GM19193 (cell line): ENCODE measurements around the gene VPS11.

ENCODE experiments used
- POLR2A ChIP-seq: IDR thresholded peaks from 4 replicates; pipeline ENCODE4 v1.6.1; 2011; ENCODE audit not compliant: insufficient read depth, insufficient read length; ENCODE audit errors: extremely low read depth

VPS11 gene

DNA sequence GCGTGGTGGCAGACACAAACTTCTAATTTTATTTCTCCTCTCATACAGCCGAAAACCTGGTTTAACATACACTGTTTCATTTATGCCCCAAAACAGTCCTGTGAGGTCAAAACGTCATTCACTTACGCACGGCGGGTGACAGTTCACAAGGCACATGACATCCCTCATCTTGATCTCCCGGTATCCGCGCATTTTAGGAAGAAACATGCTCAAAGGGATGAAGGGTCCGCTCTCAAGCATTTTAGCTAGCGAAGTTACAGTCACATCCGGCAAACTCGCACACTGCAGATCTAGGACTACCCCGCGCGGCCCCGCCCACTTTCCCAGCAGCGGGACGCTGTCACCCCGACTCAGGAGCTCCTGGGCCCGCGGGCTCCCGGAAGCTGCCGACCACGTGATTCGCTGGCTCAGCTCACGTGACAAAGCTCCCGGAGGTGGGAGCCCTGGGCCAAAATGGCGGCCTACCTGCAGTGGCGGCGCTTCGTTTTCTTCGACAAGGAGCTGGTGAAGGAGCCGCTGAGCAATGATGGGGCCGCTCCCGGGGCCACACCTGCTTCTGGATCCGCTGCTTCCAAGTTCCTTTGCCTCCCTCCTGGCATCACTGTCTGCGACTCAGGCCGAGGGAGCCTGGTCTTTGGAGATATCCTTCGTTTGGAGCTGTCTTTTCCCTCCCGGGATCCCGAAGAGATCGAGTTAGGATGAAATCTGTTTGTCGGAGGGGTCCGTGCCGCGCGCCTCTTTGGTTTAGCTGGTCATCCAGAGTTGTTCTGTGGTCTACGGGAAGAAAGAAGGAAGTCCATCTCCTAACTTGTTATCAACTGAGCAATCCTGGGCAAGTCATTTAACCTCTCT, at the start of gene VPS11:
Gene VPS11 (plus strand): TSS at position 448 of the 852 bp plus-strand sequence. CDS start 6 bp downstream, at position 454.
- TF ChIP-seq POLR2A, result peak; percentile 86

DNA sequence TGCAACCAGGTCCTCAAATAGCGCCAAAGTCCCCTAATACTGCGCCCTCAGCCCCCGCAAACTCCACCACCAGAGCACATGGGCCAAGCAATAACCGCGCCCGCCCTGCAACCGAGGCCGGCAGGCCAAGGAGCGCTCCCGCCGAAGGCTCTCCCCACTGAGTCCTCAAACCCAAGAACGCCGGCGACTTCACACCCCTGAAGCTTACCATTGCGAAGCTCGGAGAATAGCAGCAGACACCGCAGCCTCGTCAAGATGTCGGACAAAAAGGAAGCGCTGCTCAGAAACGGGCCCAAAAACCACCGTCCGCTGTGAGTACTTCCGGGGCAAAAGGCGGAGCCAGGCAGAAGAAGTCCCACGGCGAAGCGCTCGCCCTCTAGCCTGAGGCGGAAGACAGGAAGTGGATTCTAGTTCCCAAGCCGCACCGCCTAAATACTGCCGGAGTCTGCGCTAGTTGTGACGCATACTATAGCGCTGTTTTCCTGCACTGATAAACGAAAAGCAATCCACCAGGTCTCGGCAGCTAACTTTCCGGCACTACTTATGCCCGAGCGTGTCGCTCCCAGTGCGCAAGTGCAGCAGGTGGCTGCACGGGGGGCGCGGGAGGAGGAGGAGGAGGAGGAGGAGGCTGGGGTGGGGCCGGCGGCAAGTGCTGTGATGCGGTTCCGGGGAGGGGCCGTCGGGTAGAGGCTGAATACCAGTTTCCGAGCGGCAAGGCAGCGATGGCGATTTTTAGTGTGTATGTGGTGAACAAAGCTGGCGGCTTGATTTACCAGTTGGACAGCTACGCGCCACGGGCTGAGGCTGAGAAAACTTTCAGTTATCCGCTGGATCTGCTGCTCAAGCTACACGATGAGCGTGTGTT, 49.3 kb upstream of the VPS11 start, which contains the start of the genes RPS25 and TRAPPC4:
Gene RPS25 (minus strand): TSS at position 270 of the 865 bp plus-strand sequence. CDS start 59 bp downstream, at position 211.
Gene TRAPPC4 (plus strand): TSS at position 693 of the 865 bp plus-strand sequence. CDS start 30 bp downstream, at position 723.
- peak; percentile 94 for TF ChIP-seq POLR2A

DNA sequence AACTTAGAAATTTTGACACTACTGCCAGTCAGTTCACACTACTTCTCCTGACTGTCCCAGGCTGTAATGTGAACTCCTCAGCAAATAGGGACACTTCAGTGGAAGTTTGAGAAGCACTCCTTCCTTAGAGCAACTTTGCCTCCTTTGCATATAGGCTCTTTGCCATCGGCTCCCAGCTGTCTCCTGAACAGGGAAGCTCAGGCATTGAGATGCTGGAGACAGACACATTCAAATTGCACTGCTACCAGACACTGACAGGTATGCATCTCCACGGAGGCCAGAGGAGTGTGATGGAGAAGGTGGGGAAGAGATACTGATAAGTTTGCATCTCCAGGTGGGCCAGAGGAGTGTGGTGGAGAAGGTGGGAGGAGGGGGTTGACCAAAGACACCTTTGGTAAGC, 47.6 kb upstream of the VPS11 start:
- no peak for TF ChIP-seq POLR2A

DNA sequence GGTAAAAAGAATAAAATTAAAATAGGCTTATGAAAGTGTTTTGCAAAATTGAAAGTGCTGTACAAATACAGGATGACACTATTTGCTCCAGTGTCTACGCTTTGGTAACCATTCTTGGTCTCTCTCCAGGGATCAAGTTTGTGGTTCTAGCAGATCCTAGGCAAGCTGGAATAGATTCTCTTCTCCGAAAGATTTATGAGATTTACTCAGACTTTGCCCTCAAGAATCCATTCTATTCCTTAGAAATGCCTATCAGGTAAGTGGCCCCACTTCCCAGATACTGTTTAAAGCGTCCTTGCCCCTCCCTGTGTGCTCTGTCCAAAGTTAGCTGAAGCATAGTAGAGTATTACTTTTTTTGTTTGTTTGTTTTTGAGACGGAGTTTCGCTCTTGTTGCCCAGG, 46.0 kb upstream of the VPS11 start:
- no peak for TF ChIP-seq POLR2A

DNA sequence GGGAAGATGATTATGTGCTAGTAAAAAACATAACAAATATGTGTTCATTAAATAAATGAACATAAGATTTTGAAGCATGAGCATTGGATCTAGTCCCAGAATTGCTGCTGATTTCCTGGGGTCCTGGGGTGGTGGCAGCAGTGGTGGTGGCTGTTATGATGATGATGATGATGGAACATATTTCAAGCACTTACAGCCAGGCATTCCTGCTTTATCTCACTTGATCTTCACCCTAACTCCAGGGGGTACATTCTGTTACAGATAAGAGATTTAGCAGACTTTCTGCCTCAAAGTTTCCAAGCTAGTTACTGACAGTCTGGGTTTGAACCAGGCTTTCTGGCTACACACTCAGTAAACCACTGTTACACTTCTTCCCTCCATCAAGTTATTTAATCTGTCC, 43.9 kb upstream of the VPS11 start:
- TF ChIP-seq POLR2A, result no peak

DNA sequence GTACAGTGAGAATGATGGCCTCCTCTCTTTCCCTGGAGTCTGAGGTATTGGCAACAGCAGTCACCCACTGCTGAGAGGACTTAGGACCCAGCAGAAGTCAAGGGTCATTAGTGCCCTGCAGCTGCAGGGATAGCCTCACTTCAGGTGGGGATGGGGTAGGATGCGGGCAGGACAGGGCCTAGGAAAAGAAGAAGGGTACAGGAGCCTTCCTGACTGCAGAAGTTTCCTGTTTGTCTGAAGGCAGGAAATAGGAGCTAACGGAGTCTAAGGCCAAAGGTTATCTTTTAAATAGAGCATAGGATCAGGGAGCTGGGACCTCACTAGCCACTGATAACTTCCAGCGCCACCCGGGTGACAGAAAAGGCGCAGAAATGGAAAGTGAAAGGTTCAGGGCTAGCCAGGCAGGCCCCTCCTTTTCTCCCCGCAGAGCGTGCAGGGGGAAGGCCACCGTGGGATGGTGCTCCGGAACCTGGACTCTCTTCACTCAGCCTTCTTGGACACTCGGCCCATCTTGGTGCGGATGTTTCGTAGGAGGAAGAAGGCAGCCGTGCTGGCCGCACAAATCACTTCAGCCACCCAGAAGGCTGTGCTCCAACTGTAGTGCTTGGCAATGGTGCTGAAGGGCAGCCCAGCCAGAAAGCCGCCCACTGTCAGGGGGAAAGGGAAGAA, 43.1 kb upstream of the VPS11 start:
- no peak for TF ChIP-seq POLR2A

DNA sequence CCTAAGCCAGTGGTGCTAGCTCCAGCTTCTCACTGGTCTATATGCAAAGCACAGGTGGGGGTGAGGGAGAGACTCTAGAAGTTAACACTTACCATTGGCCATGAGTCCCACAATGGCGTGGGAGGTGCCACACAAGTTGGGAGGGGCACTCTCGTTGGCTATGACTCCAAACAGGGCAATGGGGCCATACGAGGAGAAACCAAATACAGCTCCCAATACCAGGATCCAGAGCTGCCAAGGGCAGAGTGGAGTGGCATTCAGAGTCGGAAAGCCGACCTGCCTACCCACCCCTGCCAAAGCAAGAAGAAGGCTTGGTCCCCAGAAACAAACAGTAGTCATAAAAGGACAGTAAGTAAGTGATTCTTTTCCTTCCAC, 42.5 kb upstream of the VPS11 start:
- no peak for TF ChIP-seq POLR2A

DNA sequence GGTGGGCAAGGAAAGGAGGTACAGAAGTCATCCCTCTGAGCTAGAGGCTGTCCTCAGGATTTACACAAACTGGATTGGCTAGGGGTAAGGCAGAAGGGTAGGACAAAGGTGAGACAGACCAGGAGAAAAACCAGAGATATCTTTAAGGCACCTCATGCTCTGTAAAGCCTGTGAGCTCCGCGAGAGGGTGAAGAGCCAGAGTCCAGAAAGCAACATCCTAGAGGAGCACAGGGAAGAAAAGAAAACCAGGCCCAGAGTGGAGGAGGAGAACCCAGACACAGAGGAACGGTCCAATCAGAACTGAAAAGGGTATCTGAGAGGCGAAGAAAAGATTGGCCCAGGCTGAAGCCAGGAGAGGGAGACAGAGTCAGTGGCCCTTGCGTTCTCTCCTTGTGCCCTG, 42.1 kb upstream of the VPS11 start:
- TF ChIP-seq POLR2A, result no peak

DNA sequence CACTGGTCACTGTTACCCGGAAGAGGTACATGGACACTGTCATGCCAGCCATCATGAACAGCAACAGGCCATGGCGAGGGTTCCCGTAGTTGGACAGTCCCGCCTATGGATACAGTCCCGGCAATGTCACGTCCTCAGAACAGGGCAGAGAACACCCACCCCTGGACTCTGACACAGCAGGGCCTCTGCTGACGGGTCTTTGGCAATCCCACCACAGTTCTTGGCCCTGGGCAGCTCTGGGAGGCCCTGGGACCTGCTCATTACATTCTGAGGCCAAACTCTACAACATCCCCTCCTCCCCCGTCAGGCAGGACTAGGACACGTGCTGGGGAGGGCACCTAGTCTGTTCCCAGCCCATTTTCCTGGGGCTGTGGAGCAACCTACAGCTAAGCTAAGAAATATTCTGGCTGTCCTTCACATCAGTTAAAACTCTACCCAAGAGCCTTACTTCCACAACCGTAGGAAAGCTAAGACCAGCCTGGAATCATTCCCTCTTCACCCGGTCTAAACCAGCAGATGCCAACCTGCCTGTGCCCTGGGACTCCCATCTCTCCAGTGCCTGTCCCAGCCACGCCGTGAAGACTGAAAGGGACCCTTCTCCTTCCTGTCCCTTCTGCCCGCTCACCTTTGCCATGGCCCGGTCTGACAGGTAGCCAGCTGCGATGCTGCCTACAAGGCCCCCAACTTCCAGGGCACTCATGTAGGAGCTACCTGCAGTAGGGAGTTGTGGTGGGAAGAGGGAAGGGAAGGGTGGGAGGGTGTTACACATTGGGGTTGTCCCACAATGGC, 41.4 kb upstream of the VPS11 start:
- TF ChIP-seq POLR2A, result no peak

DNA sequence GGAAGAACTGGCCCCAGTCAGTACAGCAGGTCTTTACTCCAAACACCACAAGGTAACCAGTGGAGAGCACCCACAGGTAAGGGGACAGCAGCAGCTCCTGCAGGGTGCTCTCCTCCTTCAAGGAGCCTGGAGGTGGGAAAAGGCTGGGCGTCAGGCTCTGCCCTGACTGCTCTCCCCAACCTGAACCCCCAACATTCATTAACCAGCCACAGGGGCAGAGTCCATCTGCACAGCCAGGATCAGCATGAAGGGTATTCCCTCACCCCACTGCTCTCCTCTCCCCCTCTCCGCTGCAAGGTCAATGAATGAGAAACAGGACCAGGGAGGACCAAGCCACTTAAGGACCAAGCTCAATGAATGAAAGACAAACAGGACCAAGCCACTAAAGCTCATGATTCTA, 40.6 kb upstream of the VPS11 start:
- no peak for TF ChIP-seq POLR2A

DNA sequence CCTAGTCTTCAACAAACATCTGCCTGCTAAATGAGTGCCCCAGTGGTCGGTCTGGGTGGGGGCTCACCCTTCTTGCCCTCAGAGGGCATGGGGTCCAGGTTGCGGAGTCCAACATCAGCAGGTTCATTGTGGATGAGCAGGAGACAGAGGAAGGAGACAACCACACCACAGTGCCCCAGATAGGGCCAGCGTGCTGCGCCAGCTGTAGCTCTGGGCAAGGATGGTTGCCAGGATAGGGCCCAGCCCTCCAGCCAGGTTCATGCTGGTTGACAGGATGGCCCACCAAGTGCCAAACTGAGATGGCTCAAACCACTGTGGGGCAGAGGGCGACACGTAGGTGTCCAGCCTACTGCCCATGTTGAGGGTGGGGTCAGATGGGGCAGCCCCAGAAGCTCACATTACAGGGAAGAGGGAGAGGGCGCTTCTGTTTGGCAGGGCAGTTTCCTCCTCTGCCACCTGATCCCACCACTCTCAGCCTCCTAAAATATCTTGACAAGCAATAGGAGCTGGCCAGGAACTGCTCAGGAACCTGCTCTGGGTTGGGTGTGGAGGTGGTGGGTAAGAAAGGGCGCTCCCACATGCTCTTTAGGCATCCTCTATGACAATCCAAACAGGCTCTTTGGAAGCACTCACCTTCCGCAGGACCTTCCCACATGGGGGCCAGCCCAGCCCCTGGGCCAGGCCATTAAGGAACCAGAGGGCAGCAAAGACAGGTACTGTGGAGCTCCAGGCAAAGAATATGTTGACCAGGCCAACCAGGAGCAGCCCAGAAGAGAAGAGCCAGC, 39.9 kb upstream of the VPS11 start:
- no peak for TF ChIP-seq POLR2A

DNA sequence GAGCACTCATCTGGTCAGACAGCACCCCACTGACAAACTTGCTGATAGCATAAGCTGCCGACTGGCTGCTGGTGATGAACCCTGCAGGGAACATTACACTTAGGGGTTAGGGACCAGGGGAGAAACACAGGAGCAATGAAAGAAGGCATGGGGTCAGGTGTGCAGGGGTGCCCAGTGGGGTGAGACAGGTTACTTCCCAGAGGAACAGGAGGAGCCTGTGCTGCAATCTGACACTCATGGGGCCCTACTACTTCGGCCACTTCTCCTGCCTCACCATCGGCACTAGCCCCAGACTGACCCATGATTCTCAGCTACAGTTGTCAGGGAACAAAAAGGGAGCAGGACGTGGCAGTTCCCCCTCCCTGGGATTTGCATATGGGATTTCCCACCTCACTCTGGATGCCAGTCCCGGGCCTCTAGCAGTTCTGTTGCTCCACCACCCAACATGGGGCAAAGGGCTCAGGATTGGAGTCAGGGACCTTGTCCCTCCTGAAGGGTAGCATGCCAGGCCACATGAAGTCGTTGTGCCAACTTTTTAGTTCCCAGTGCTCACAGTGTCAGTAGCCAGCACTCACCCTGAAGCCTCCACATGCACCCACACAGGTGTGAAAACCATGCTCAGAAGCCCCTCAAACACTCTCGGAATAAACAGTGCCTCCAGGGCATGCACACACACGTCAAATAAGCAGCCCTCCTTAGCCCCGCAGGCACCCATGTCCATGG, 39.1 kb upstream of the VPS11 start:
- TF ChIP-seq POLR2A, result no peak

DNA sequence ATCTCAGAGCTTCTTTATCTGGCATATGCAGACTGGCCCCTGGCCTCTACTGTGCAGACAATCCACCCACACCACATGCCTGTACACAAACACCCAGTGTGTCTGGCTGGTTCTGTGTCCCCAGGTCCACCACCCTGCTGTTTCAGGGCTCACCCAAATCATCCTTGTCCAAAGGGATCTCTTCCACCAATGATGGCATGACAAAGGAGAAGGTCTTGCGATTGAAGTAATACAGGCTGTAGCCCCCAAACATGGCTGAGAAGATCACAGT, 38.6 kb upstream of the VPS11 start:
- TF ChIP-seq POLR2A, result no peak

DNA sequence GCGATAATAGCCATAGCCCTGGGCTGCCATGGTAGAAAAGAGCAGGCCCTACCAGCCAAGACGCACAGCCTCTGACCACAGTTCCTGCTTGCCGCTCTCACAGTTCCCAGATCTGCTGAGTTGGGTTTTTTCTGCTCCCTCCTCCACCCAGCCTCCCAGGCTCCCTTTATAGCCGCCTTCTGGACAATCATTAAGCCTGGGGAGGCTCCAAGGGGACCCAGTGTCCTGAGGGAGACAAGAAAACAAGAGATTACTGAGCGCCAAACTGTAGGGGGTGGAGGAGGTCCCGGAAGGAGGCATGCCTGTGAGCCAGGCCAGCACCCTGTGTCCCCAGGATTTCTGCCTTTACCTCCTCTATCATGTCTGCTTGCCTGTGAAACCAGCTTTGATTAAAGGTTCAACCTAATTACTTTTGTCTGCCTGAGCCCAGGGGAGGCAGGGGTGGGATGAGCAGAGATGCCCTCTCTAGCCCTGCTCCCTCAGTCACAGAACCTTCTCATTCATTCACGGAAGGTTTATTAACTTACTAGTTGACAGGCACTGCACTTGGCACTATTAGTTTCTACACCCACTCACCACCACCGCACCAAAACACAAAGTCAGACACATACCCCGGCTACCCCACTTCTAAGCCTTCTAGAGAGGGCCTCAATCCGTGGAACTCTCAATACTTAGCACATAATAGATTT, 38.1 kb upstream of the VPS11 start:
- TF ChIP-seq POLR2A, result no peak

DNA sequence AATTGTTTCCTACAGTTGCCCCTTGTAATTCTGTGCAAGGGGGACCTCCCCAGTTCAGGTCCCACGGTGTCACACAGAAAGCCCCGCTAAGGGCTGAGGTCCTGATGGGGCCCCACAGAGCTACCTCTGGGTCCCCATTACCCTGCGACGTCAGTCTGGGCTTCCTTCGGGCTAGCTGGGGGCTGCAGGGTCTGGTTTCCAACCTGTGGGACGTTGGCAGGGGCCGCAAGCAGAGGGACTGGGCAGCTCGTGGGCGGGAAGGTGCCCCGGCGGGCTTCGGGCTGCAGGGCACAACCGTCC, 37.6 kb upstream of the VPS11 start:
- no peak for TF ChIP-seq POLR2A
